Epithelial cell of esophagus (primary cell): ENCODE results near the gene ZNF354C.
"Not testable (repeated sequence)": the region's sequence is repeated elsewhere in the genome, so short reads cannot be mapped to it uniquely, and the experiment has no call there.

ENCODE experiments used
- DNase-seq: peaks from one replicate; pipeline ENCODE4 v3.0.0; 2010; ENCODE audit warnings: low read depth
- H3K4me3 ChIP-seq: 2 replicates; pipeline ENCODE4 v1.5.1; 2011; ENCODE audit warnings: mild to moderate bottlenecking, low read length, control low read depth
- TF ChIP-seq, protein P1 (sequence below): IDR thresholded peaks from 2 replicates; pipeline ENCODE4 v1.5.1; 2011; ENCODE audit warnings: low read depth, mild to moderate bottlenecking, low read length, control low read depth, inconsistent platforms; ENCODE audit not compliant: insufficient read depth; ENCODE audit errors: missing control alignments

ZNF354C gene

DNA sequence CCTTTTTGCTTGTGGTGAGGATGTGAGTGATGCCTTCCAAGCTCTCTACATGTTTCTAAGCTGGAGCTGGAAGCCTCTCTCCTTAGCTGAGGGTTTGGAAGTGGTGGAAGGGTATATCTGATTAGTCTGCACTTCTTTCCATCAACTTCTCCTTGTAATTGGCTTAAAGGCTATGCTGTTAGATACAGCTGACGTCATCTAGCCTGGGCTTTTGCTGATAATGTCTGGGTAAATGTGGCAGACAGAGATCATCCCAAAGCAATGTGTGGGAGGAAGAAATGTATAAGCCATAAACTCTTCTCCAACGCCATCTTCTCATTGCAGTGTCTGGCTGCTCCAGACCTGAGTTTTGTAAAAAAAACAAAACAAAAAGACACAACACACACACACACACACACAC, 29.3 kb downstream of the ZNF354C start:
- no peak overlapping the region for H3K4me3 ChIP-seq
- no peak for DNase-seq
- TF ChIP-seq, protein P1, sequence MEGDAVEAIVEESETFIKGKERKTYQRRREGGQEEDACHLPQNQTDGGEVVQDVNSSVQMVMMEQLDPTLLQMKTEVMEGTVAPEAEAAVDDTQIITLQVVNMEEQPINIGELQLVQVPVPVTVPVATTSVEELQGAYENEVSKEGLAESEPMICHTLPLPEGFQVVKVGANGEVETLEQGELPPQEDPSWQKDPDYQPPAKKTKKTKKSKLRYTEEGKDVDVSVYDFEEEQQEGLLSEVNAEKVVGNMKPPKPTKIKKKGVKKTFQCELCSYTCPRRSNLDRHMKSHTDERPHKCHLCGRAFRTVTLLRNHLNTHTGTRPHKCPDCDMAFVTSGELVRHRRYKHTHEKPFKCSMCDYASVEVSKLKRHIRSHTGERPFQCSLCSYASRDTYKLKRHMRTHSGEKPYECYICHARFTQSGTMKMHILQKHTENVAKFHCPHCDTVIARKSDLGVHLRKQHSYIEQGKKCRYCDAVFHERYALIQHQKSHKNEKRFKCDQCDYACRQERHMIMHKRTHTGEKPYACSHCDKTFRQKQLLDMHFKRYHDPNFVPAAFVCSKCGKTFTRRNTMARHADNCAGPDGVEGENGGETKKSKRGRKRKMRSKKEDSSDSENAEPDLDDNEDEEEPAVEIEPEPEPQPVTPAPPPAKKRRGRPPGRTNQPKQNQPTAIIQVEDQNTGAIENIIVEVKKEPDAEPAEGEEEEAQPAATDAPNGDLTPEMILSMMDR, result no peak

DNA sequence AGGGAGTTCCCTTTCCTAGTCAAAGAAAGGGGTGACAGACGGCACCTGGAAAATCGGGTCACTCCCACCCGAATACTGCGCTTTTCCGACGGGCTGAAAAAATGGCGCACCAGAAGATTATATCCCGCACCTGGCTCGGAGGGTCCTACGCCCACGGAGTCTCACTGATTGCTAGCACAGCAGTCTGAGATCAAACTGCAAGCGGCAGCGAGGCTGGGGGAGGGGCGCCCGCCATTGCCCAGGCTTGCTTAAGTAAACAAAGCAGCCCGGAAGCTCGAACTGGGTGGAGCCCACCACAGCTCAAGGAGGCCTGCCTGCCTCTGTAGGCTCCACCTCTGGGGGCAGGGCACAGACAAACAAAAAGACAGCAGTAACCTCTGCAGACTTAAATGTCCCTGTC, 41.1 kb downstream of the ZNF354C start:
- not testable (repeated sequence) for H3K4me3 ChIP-seq, DNase-seq

DNA sequence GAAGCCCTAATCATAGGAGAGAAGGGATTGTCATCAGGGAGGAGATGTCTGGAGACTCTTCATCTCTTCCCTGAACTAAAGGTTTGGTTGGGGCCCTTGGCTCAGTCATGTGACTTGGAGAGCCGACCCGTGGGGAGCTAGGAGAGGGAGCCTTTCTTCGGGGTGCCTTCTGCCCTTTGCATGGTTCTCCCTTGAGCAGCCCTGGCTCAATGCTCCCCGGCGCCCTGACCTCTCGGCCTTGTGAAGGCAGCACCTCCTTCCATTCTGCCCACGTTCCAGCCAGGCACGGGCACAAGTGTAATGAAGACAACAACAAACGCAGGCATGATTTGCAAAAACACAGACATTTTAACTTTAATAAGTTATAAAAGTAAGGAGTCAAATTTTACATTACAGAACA, 50.4 kb downstream of the ZNF354C start:
- DNase-seq, result no peak
- TF ChIP-seq, protein P1, result no peak
- H3K4me3 ChIP-seq, result no peak overlapping the region

DNA sequence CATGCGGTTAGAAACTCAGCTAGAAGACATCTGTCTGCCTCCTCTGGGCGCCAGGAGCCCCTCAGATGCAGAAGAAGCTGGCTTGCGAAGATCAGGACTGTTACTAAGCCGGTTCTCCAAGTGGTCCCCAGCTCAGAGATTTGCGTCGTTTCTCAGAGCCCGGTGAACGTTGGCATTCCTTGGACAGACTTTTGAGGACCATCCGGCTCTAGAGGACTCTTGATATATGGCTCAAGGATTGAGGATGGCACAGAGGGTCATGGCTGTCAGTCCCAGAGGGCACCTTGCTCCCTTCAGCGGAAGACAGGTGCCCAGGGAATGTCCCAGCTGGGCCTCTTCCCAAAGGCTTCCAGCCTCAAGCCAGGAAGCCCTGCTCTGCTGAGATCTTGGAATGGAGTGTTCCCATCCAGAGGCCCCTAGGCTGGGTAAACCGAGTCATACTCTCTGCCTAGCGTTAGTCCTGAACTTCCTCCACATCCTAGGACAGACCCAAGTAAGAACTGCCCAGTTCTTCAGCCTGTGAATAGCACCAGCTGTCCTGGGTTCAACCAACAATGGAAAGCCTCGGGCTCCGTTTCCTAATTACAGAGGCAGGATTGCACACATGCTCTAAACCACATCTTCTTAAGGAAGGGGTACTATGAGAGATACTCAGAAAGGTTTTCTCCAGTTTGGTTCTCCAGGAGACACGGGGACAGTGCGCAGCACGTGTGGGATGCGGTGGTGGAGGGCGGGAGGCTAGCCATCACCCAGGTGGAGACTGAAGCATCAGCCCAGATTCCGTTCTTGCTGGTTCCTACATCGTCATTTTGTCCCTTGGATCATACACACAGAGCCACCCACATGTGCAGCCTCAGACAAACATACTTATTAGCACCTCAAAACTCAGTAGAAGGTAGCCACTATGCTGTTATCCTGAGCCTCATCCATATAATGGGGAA, 51.4 kb downstream of the ZNF354C start:
- TF ChIP-seq, protein P1, result no peak
- H3K4me3 ChIP-seq, result no peak overlapping the region
- DNase-seq, result no peak

DNA sequence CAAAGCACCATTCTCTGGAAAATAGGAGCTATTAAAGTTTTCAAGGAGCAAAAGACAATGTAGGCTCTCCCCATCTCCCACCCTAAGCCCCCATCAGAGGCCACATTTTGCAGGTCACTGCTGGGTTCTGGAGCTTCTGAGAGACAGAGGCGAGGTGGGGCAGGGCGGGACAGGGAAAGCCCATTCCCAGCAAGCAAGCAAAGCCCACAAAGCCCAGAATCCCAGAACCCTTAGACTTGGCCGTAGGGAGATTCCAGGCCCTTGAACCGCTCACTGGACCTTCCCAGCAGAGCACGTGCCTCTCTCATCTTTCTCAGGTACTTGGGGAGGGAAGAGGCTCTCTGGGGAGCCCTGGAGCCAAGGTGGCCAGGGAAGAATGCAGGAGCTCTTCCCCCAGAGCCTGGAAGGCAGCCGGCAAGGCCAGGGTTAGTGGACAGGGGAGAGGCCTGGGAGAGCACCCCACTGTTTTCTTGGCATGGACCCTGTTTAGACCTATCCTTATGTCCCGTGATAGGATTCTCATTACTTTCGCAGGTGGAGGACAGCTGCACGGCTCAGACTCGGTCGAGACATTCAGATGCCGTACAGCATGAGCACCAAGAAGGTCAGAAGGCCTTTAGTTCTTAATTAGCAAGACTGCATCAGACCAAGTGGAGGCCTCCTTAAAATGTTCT, 52.4 kb downstream of the ZNF354C start:
- no peak for DNase-seq
- H3K4me3 ChIP-seq, result no peak overlapping the region
- TF ChIP-seq, protein P1, result no peak

DNA sequence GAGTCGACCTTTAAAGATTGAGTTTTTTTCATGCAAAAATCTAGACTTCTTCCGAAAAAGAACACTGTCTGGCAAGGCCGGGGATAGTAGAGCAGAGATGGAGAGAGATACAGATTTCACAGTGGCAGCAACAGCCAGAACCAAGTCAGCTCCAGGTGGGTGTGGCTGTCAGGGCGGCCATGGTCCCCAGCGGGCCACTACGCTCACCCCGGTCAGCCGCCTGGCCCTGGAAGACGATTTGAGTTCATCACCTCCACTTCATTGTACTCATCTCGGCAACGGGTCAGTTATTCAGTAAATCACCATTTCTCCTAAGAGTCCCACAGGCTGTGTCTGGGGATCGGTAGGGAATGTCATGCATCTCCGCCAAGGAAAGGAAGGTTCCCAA, 53.0 kb downstream of the ZNF354C start:
- TF ChIP-seq, protein P1, result no peak
- DNase-seq, result no peak
- no peak overlapping the region for H3K4me3 ChIP-seq

DNA sequence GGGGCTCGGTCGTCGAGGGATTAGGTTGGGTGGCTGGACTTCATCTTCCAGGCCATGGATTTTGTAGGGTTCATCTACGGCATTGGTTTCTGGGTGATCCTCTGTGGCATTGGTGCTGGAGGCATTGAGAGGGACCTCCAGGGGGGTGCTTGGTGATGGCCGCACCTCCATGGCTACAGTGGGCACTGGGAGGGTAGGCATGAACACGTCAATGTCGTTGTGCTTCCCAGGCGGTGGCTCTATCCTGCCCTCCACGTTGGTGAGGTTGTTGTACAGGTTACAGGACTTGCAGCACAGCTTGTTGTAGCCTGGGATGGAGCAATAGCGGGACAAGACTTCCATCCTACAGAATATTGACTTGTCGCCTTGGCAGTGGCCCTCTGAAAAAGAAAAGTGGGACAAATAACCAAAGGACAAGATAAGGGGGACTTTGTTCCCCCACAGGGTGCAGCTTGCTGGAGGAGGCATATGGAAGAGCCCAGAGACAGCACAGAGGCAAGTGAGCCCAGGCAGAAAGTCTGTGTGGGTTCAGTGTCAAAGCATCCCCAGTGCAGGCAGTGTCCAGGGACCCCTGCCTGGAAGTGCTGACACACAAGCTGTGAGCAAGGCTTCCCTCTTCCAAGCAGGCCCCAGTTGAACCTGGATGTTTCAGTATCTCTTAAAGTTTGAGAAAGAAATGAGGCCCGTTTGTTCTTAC, 53.9 kb downstream of the ZNF354C start:
- no peak for DNase-seq
- TF ChIP-seq, protein P1, result no peak
- no peak overlapping the region for H3K4me3 ChIP-seq
